ENCODE results near the gene PDE6A. TPM values are rescaled to one million over a fixed set of nuclear protein-coding genes. Genes with fewer than 3 reads are reported as not detected.

The PDE6A gene
- total and polyA plus RNA-seq, 9 of the 15 experiments (the other 6 are each of a cell fraction or from before 2014, with no cell fraction given): 0.01 to 0.04 (median 0.01) TPM; not detected in 6

DNA sequence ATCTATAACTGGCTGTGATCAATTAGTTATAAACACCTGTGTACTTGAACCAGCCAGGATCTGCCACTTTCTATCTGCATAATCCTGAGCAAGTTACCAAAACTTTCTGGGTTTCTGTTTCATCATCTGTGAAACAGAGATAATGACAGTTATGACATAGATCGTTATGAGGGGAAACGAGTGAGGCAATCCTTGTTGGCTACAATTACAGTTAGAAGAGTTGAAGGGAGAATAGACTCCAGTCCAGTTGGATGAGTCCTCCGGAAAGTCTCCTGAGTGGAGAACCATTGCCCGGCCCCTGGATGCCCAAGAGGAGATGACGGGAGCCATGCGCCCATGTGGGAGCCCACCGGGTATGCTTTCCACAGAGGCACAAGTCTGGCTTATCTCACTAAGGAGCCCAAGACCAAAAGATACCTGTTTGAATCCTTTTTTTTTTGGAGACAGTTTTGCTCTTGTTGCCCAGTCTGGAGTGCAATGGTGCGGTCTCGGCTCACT, 4.5 kb downstream of the PDE6A start (continued):
- TF ChIP-seq, protein P1, sequence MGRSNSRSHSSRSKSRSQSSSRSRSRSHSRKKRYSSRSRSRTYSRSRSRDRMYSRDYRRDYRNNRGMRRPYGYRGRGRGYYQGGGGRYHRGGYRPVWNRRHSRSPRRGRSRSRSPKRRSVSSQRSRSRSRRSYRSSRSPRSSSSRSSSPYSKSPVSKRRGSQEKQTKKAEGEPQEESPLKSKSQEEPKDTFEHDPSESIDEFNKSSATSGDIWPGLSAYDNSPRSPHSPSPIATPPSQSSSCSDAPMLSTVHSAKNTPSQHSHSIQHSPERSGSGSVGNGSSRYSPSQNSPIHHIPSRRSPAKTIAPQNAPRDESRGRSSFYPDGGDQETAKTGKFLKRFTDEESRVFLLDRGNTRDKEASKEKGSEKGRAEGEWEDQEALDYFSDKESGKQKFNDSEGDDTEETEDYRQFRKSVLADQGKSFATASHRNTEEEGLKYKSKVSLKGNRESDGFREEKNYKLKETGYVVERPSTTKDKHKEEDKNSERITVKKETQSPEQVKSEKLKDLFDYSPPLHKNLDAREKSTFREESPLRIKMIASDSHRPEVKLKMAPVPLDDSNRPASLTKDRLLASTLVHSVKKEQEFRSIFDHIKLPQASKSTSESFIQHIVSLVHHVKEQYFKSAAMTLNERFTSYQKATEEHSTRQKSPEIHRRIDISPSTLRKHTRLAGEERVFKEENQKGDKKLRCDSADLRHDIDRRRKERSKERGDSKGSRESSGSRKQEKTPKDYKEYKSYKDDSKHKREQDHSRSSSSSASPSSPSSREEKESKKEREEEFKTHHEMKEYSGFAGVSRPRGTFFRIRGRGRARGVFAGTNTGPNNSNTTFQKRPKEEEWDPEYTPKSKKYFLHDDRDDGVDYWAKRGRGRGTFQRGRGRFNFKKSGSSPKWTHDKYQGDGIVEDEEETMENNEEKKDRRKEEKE (IDR thresholded peaks at IDR 0.05; ENCODE audit: borderline replicate concordance in 1 of 2, control insufficient read depth in 1 of 2, low read depth in 2 of 2, low read length in 1 of 2): no peak
- TF ChIP-seq HDGF (IDR thresholded peaks at IDR 0.05) (no peak), DDX20 (tag; IDR thresholded peaks at IDR 0.05; ENCODE audit: low read depth) (0 out of 2 replicates have a peak, but pooled peaks have one; percentile 12), ASH1L (IDR thresholded peaks at IDR 0.05; ENCODE audit: borderline replicate concordance, low read depth, partially characterized antibody) (no peak), SETDB1 (IDR thresholded peaks at IDR 0.05; ENCODE audit: low read length) (no peak), ZNF311 (CRISPR knock-in tag; IDR thresholded peaks at IDR 0.05) (no peak), L3MBTL2 (IDR thresholded peaks at IDR 0.05) (peak; percentile 13; the same call in 1 of the 2 replicates), NFIC (IDR thresholded peaks at IDR 0.05) (peak; percentile 56), PCBP2 (IDR thresholded peaks at IDR 0.05; ENCODE audit: low read depth, low read length, poor library complexity, severe bottlenecking) (no peak), ZNF24 (IDR thresholded peaks at IDR 0.05) (no peak), ZBTB7A (IDR thresholded peaks at IDR 0.05; ENCODE audit: borderline replicate concordance, control insufficient read depth, low read depth, low read length) (no peak), PHF8 (IDR thresholded peaks at IDR 0.05; ENCODE audit: borderline replicate concordance, low read length) (peak; percentile 16; the same call in 1 of the 2 replicates), NCOR1 (IDR thresholded peaks at IDR 0.05) (peak; percentile 81), KAT2B (IDR thresholded peaks at IDR 0.05; ENCODE audit: low read depth, low read length) (no peak), DIDO1 (tag; IDR thresholded peaks at IDR 0.05; ENCODE audit: low read depth) (no peak), BCL6 (CRISPR knock-in tag; IDR thresholded peaks at IDR 0.05) (no peak)
- TF ChIP-seq, protein P2, sequence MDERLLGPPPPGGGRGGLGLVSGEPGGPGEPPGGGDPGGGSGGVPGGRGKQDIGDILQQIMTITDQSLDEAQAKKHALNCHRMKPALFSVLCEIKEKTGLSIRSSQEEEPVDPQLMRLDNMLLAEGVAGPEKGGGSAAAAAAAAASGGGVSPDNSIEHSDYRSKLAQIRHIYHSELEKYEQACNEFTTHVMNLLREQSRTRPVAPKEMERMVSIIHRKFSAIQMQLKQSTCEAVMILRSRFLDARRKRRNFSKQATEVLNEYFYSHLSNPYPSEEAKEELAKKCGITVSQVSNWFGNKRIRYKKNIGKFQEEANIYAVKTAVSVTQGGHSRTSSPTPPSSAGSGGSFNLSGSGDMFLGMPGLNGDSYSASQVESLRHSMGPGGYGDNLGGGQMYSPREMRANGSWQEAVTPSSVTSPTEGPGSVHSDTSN (CRISPR knock-in tag; IDR thresholded peaks at IDR 0.05; ENCODE audit: low read depth): no peak
- TF ChIP-seq, protein P2 (tag; conservative IDR thresholded peaks at IDR 0.05; ENCODE audit: low read depth): peak; percentile 61
- TF ChIP-seq, protein P3, sequence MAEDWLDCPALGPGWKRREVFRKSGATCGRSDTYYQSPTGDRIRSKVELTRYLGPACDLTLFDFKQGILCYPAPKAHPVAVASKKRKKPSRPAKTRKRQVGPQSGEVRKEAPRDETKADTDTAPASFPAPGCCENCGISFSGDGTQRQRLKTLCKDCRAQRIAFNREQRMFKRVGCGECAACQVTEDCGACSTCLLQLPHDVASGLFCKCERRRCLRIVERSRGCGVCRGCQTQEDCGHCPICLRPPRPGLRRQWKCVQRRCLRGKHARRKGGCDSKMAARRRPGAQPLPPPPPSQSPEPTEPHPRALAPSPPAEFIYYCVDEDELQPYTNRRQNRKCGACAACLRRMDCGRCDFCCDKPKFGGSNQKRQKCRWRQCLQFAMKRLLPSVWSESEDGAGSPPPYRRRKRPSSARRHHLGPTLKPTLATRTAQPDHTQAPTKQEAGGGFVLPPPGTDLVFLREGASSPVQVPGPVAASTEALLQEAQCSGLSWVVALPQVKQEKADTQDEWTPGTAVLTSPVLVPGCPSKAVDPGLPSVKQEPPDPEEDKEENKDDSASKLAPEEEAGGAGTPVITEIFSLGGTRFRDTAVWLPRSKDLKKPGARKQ (CRISPR knock-in tag; IDR thresholded peaks at IDR 0.05): no peak
- TF ChIP-seq, protein P4, sequence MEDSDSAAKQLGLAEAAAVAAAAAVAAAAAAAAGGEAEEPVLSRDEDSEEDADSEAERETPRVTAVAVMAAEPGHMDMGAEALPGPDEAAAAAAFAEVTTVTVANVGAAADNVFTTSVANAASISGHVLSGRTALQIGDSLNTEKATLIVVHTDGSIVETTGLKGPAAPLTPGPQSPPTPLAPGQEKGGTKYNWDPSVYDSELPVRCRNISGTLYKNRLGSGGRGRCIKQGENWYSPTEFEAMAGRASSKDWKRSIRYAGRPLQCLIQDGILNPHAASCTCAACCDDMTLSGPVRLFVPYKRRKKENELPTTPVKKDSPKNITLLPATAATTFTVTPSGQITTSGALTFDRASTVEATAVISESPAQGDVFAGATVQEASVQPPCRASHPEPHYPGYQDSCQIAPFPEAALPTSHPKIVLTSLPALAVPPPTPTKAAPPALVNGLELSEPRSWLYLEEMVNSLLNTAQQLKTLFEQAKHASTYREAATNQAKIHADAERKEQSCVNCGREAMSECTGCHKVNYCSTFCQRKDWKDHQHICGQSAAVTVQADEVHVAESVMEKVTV (CRISPR knock-in tag; IDR thresholded peaks at IDR 0.05): no peak
